Mesendoderm (in vitro differentiated cells): ENCODE data around the gene LSM5.

ENCODE experiments used
- DNase-seq: peaks from one replicate; pipeline ENCODE4 v3.0.0; 2013
- H2AK5ac ChIP-seq: 2 replicates; pipeline ENCODE4 v1.6.1; 2013; ENCODE audit warnings: low read length, inconsistent platforms
- H2BK120ac ChIP-seq: 2 replicates; pipeline ENCODE4 v1.6.1; 2013; ENCODE audit warnings: low read depth, mild to moderate bottlenecking, low read length, moderate library complexity, mixed read lengths
- H2BK15ac ChIP-seq: replicated peaks from 2 replicates; pipeline ENCODE4 v1.6.1; 2013; ENCODE audit warnings: low read depth, mild to moderate bottlenecking, moderate library complexity
- H2BK5ac ChIP-seq: 2 replicates; pipeline ENCODE4 v1.6.1; 2013; ENCODE audit warnings: low read length, inconsistent platforms
- H3K18ac ChIP-seq: 2 replicates; pipeline ENCODE4 v1.6.1; 2013; ENCODE audit warnings: mild to moderate bottlenecking, low read length, mixed read lengths
- H3K23ac ChIP-seq: one replicate; pipeline ENCODE4 v1.6.1; 2013; ENCODE audit warnings: low read length
- H3K27ac ChIP-seq: 2 replicates; pipeline ENCODE4 v1.5.1; 2013; ENCODE audit warnings: low read depth, mild to moderate bottlenecking, inconsistent platforms, low read length, moderate library complexity
- H3K27me3 ChIP-seq: 2 replicates; pipeline ENCODE4 v1.6.1; 2013; ENCODE audit warnings: low read length, control low read depth, mild to moderate bottlenecking, inconsistent platforms; ENCODE audit not compliant: insufficient read depth, poor library complexity
- H3K36me3 ChIP-seq: 2 replicates; pipeline ENCODE4 v1.6.1; 2013; ENCODE audit warnings: low read length, inconsistent platforms; ENCODE audit not compliant: control insufficient read depth, insufficient read depth
- H3K4ac ChIP-seq: one replicate; pipeline ENCODE4 v1.6.1; 2013; ENCODE audit warnings: low read depth, mild to moderate bottlenecking, low read length, moderate library complexity
- H3K4me1 ChIP-seq: 2 replicates; pipeline ENCODE4 v1.6.1; 2013; ENCODE audit warnings: low read depth, low read length, inconsistent platforms; ENCODE audit not compliant: control insufficient read depth
- H3K4me2 ChIP-seq: 2 replicates; pipeline ENCODE4 v1.6.1; 2013; ENCODE audit warnings: low read length
- H3K4me3 ChIP-seq: 2 replicates; pipeline ENCODE4 v1.5.1; 2013; ENCODE audit warnings: mild to moderate bottlenecking, low read length
- H3K56ac ChIP-seq: one replicate; pipeline ENCODE4 v1.6.1; 2013; ENCODE audit warnings: low read length
- H3K79me1 ChIP-seq: 2 replicates; pipeline ENCODE4 v1.6.1; 2013; ENCODE audit warnings: low read length, inconsistent platforms
- H3K79me2 ChIP-seq: 2 replicates; pipeline ENCODE4 v1.6.1; 2013; ENCODE audit warnings: mild to moderate bottlenecking, low read length; ENCODE audit not compliant: control insufficient read depth, insufficient read depth
- H3K9ac ChIP-seq: 2 replicates; pipeline ENCODE4 v1.6.1; 2013; ENCODE audit warnings: low read length, inconsistent platforms
- H4K5ac ChIP-seq: one replicate; pipeline ENCODE4 v1.6.1; 2013; ENCODE audit warnings: low read length
- H4K8ac ChIP-seq: one replicate; pipeline ENCODE4 v1.6.1; 2013; ENCODE audit warnings: low read depth, mild to moderate bottlenecking, control low read depth, low read length, moderate library complexity
- WGBS: extraction: QIAGEN DNeasy Blood & Tissue Kit; methylation state at CpG from one replicate; pipeline ENCODE4 v1.1.7; 2013; ENCODE audit warnings: low lambda C conversion rate, missing lambda C conversion rate; ENCODE audit not compliant: insufficient coverage; ENCODE audit errors: extremely low coverage; 5-methylcytosine and 5-hydroxymethylcytosine counted together

Gene LSM5

DNA sequence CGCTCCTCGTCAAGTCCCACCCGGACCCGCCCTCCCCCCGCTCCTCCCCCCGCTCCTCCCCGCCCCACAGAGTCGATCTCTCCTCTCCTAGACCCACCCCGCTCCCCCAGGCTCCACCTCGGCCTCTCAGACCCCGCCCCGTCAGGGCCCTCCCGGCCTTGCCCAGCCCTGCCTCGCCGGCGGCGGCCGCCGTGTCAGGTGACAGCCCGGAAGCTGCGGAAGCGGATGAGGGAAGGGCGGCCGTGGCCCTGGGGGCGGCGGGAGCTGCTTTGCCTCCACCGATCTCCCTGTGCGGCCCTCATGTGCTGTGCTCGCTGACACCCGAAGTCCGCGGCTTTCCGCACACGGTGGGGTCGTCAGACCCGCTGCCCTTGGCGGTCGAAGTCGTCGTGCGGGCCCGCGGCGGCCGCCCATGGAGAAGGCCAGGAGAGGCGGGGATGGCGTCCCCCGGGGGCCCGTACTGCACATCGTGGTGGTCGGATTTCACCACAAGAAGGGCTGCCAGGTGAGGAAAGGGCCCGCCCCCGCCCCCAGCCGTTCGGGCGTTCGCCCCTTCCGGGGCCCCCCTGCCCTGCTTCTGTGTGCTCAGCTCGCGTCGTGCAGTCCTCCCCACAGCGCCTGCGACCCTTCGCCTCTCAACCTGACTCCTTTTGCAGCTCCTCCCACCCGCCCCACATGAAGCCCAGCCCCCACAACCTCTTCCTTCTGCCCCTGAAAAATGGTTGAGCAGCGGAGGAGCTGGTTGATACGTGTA, 5.3 kb upstream of the LSM5 start, which contains the start of gene AVL9:
Gene AVL9, plus strand, starts transcription at position 192 of the 754 bp plus-strand sequence. Its CDS starts 221 bp downstream, at position 413.
- DNase-seq: peak; percentile 98
- H4K8ac ChIP-seq: peak within 1 kb of the TSS; percentile 76

DNA sequence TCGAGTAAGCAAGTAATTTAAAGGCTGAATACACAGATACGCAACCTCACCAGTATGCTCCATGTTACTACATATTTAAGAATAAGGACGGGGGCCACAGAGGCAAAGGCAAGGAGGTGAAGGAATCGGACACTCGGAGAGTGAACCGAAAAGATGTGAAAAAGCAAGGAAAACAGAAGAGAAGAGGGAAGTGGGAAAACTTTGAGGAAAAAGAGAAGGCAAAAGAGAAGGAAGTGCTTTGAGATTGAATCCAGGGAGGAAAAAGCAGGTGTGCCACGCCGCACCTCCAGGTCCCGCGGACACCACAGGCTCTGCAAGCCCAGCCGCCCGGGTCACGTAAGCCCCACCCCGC, 4.7 kb upstream of the LSM5 start:
- WGBS: no CpG with 5 or more reads among the region's 14 CpGs

More for the DNA sequence above, 5.3 kb upstream of the LSM5 start, which contains the start of gene AVL9:
- Histone ChIP-seq H2BK15ac (peak within 1 kb of the TSS; percentile 74), H3K4me1 (no peaks in the 10 kb centered on the region), H3K4ac (peak within 1 kb of the TSS; percentile 92), H3K18ac (peak within 1 kb of the TSS; percentile 99), H3K9ac (peak within 1 kb of the TSS; percentile 87), H3K4me2 (peak within 1 kb of the TSS; percentile 47), H3K56ac (peak within 1 kb of the TSS; percentile 91), H3K79me1 (peaks cover 3% of the 10 kb centered on the region), H3K27ac (peak within 1 kb of the TSS; percentile 98), H3K36me3 (no peaks in the 10 kb centered on the region), H3K23ac (no peak within 1 kb of the TSS), H4K5ac (no peak within 1 kb of the TSS), H3K79me2 (peaks cover 16% of the 10 kb centered on the region), H2BK120ac (peak within 1 kb of the TSS; percentile 89), H3K4me3 (peak within 1 kb of the TSS; percentile 72), H3K27me3 (no peaks in the 10 kb centered on the region), H2AK5ac (no peak within 1 kb of the TSS), H2BK5ac (peak within 1 kb of the TSS; percentile 76)
- no CpG with 5 or more reads among the region's 67 CpGs for WGBS

DNA sequence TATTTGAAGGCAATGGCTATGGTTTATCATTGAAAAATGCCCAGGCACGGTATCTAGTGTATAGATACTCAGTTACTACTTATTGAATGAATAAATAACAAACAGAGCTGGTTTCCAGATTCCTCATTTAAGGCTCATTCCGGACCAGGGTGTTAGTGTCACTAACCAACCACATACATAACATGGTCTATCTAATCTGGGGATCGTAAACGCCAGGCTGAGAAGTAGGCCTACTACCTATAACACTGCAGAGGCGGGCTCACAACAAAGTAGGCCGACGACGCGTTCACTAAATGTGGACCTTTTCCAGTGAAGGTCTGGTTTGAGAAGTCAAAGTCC, 423 bp downstream of the LSM5 start:
- Histone ChIP-seq H3K4ac (peak overlapping the region; percentile 36), H3K36me3 (peaks cover 4% of the 10 kb centered on the region), H3K23ac (no peak overlapping the region), H4K8ac (no peak overlapping the region), H3K9ac (peak overlapping the region; percentile 97), H3K4me1 (no peaks in the 10 kb centered on the region), H2BK5ac (no peak overlapping the region), H2AK5ac (no peak overlapping the region), H2BK120ac (no peak overlapping the region), H3K4me3 (peak overlapping the region; percentile 99), H3K79me1 (peaks cover 6% of the 10 kb centered on the region), H3K79me2 (peaks cover 5% of the 10 kb centered on the region), H3K27me3 (no peaks in the 10 kb centered on the region), H2BK15ac (no peak overlapping the region), H3K56ac (peak overlapping the region; percentile 100), H3K4me2 (peak overlapping the region; percentile 99), H3K27ac (no peak overlapping the region), H3K18ac (no peak overlapping the region), H4K5ac (peak overlapping the region; percentile 75)
- WGBS: no CpG with 5 or more reads among the region's 9 CpGs
- no peak for DNase-seq

More for the DNA sequence above, 4.7 kb upstream of the LSM5 start:
- peaks cover 16% of the 10 kb centered on the region for H3K79me2 ChIP-seq
- no peak overlapping the region for H2BK5ac ChIP-seq
- H3K4me1 ChIP-seq: no peaks in the 10 kb centered on the region
- no peak overlapping the region for H4K8ac ChIP-seq
- no peak overlapping the region for H2BK120ac ChIP-seq
- no peaks in the 10 kb centered on the region for H3K27me3 ChIP-seq
- H3K36me3 ChIP-seq: no peaks in the 10 kb centered on the region
- H3K79me1 ChIP-seq: peaks cover 3% of the 10 kb centered on the region
- H3K23ac ChIP-seq: no peak overlapping the region
- no peak overlapping the region for H3K4ac ChIP-seq
- H2AK5ac ChIP-seq: no peak overlapping the region
- H2BK15ac ChIP-seq: no peak overlapping the region
- H3K9ac ChIP-seq: peak overlapping the region; percentile 78
- H3K4me2 ChIP-seq: peak overlapping the region; percentile 20
- peak overlapping the region; percentile 23 for H3K18ac ChIP-seq
- no peak overlapping the region for H3K27ac ChIP-seq
- H3K56ac ChIP-seq: peak overlapping the region; percentile 86
- H3K4me3 ChIP-seq: peak overlapping the region; percentile 62
- no peak overlapping the region for H4K5ac ChIP-seq
- DNase-seq: no peak

DNA sequence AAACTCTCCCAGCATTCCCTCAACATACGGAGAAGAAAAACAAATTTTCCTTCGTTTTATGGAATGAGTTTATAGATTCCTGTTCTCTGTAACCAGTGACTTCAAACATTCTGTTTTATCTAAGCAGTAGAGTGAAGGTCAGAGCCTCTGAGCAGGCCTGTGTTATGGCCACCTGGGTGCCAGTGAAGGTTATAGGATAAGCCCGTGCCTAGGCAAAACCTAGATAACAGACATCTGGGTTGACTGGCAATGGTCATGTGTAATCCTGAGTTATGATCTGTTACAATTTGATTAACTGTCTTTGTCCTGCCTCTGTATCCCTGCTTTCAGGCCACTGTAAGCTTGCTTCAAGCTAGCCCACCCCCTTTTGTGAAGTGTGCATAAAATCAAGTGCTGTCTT, 8.3 kb downstream of the LSM5 start:
- no CpG with 5 or more reads among the region's 3 CpGs for WGBS
- H3K4ac ChIP-seq: no peak overlapping the region
- H3K56ac ChIP-seq: no peak overlapping the region
- no peak overlapping the region for H3K9ac ChIP-seq
- H2BK15ac ChIP-seq: no peak overlapping the region
- no peak overlapping the region for H3K18ac ChIP-seq
- H2BK5ac ChIP-seq: no peak overlapping the region
- no peak overlapping the region for H2BK120ac ChIP-seq
- no peak overlapping the region for H3K4me3 ChIP-seq
- H4K8ac ChIP-seq: no peak overlapping the region
- no peaks in the 10 kb centered on the region for H3K79me2 ChIP-seq
- no peaks in the 10 kb centered on the region for H3K27me3 ChIP-seq
- DNase-seq: no peak
- peaks cover 2% of the 10 kb centered on the region for H3K4me1 ChIP-seq
- no peaks in the 10 kb centered on the region for H3K36me3 ChIP-seq
- H3K23ac ChIP-seq: no peak overlapping the region
- no peaks in the 10 kb centered on the region for H3K79me1 ChIP-seq
- H3K27ac ChIP-seq: no peak overlapping the region
- H2AK5ac ChIP-seq: no peak overlapping the region
- H4K5ac ChIP-seq: no peak overlapping the region
- H3K4me2 ChIP-seq: no peak overlapping the region

DNA sequence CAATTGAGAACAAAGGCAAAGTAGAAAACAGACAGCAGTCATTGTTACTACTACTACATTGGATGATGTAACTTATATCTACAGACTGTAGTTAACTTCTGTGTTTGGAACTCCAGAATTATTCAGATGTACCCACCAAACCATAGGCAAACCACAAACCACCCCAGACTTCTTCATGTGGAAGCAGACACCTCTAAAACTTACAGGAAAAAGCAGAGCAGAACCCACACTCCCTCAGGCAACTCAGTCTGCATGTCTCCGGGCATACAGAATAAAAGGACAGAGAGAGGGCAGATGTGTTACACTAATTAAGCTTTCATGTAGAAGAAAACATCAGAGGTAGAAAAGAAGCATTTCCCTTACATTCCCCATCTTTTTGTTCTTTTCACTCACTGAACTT, 9.0 kb downstream of the LSM5 start:
- Histone ChIP-seq H2BK120ac (no peak overlapping the region), H3K4me1 (peaks cover 2% of the 10 kb centered on the region), H2BK5ac (no peak overlapping the region), H3K79me1 (no peaks in the 10 kb centered on the region), H3K23ac (no peak overlapping the region), H2BK15ac (no peak overlapping the region), H3K4me2 (no peak overlapping the region), H4K5ac (no peak overlapping the region), H3K4ac (no peak overlapping the region), H3K36me3 (no peaks in the 10 kb centered on the region), H3K79me2 (no peaks in the 10 kb centered on the region), H3K56ac (no peak overlapping the region), H3K27ac (no peak overlapping the region), H2AK5ac (no peak overlapping the region), H3K18ac (no peak overlapping the region), H3K27me3 (no peaks in the 10 kb centered on the region), H3K9ac (no peak overlapping the region), H3K4me3 (no peak overlapping the region), H4K8ac (no peak overlapping the region)
- DNase-seq: no peak
- WGBS: no CpG with 5 or more reads among the region's 1 CpG
